Measurements from ENCODE around the gene YY1.

DNA sequence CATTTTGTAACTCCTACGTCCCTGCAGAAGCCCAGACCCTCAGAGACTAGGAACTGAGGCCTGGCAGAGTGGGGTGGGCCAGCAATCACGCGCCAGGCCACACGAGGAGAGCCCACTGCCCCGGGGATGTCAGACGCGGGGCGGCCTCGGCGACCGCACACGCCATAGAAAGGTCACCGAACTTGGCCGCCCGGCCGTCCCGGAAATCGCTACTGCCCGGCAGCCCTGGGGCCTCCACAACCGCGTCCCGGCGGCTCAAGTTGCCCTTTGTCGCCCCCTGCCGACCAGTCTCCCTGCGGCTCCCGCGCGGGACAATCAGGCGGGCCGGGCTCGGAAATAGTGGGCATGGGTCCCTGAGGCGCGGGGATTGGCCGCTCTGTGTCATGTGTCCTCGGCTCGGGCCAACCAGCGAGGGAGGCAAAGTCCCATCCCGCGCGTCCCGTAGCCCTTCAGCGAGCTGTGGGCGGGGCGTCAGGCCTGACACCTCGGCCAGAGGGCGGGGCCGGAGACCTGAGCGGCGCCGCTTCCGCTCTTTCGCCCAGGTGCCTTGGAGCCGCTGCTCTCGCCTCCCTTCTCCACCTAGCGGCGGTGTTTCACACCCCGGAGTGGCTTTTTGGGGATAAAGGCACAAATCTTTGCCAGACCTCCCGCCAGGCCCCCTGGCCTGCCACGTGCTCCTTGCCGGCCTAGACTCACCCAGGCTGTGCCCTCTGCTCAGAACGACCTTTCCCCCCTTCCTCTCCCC is 46.1 kb upstream of the YY1 start:
- TF ChIP-seq EZH2 (IDR thresholded peaks at IDR 0.05; ENCODE audit: borderline replicate concordance, low read length): no peak
- TF ChIP-seq, protein P1, sequence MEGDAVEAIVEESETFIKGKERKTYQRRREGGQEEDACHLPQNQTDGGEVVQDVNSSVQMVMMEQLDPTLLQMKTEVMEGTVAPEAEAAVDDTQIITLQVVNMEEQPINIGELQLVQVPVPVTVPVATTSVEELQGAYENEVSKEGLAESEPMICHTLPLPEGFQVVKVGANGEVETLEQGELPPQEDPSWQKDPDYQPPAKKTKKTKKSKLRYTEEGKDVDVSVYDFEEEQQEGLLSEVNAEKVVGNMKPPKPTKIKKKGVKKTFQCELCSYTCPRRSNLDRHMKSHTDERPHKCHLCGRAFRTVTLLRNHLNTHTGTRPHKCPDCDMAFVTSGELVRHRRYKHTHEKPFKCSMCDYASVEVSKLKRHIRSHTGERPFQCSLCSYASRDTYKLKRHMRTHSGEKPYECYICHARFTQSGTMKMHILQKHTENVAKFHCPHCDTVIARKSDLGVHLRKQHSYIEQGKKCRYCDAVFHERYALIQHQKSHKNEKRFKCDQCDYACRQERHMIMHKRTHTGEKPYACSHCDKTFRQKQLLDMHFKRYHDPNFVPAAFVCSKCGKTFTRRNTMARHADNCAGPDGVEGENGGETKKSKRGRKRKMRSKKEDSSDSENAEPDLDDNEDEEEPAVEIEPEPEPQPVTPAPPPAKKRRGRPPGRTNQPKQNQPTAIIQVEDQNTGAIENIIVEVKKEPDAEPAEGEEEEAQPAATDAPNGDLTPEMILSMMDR (IDR thresholded peaks at IDR 0.05; ENCODE audit: low read length): peak; percentile 74
